HG02759 (cell line): ENCODE results near the gene CPNE6.

Experiments used
- ATAC-seq: cut with Tn5 transposase; IDR thresholded peaks from one replicate; pipeline ENCODE4 v1.9.1; 2021; ENCODE audit warnings: mild to moderate bottlenecking, moderate library complexity; ENCODE audit not compliant: unreplicated experiment

CPNE6 gene

GRCh38 chr14:24068711-24069410 lies 2.5 kb upstream of the CPNE6 start:
- no peak for ATAC-seq

- no peak for ATAC-seq
Measured at GRCh38 chr14:24069411-24069735, 2.0 kb upstream of the CPNE6 start.

GRCh38 chr14:24070285-24071143 lies 848 bp upstream of the CPNE6 start:
- no peak for ATAC-seq

GRCh38 chr14:24071836-24072430 lies 571 bp downstream of the CPNE6 start:
- no peak for ATAC-seq

- no peak for ATAC-seq
Measured at GRCh38 chr14:24072436-24072835, 1.1 kb downstream of the CPNE6 start.

- no peak for ATAC-seq
Measured at GRCh38 chr14:24072881-24073877, 1.8 kb downstream of the CPNE6 start.

GRCh38 chr14:24074625-24075484 lies 3.5 kb downstream of the CPNE6 start:
- ATAC-seq = no peak

GRCh38 chr14:24075485-24076301 lies 4.3 kb downstream of the CPNE6 start:
- ATAC-seq = peak; percentile 45

GRCh38 chr14:24076302-24076601 lies 4.9 kb downstream of the CPNE6 start:
- ATAC-seq = no peak

GRCh38 chr14:24077086-24077485 lies 5.7 kb downstream of the CPNE6 start:
- ATAC-seq = no peak

GRCh38 chr14:24078146-24078545 lies 6.8 kb downstream of the CPNE6 start:
- ATAC-seq = no peak

GRCh38 chr14:24079491-24080141 lies 8.3 kb downstream of the CPNE6 start:
- no peak for ATAC-seq

- ATAC-seq = no peak
Measured at GRCh38 chr14:24080142-24080530, 8.8 kb downstream of the CPNE6 start.

- ATAC-seq = peak; percentile 94
Measured at GRCh38 chr14:24080888-24081738, 9.8 kb downstream of the CPNE6 start.

- no peak for ATAC-seq
Measured at GRCh38 chr14:24081739-24082211, 10.4 kb downstream of the CPNE6 start.

GRCh38 chr14:24082411-24083080 lies 11.2 kb downstream of the CPNE6 start:
- no peak for ATAC-seq

- ATAC-seq = no peak
Measured at GRCh38 chr14:24083462-24083861, 12.1 kb downstream of the CPNE6 start.
